ENCODE results near the gene DNAJB14.

DNA sequence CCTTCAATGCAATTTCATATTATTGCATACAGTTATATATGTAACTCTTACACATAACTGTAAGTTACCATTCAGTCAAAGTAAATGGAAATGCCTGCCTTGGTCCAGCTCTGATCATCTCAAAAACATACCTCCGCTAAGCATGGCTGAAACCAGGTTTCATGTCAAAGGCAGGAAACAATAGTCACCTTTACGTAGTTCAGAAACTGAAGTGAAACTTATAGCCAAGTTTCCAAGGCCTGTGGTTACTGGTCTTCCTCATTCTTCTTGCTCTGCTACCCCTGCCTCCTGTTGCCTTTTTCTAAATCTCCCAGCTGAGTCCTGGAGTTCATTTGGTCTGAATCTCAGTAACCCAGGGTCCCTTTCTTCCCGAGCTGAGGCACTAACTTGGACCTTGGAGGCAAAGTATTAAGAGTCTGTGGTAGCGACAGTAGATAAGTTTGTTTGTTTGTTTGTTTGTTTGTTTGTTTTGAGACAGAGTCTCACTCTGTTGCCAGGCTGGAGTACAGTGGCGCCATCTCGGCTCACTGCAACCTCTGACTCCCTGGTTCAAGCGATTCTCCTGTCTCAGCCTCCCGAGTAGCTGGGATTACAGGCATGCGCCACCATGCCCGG, 98.9 kb downstream of the DNAJB14 start:
- TF ChIP-seq, protein P1, sequence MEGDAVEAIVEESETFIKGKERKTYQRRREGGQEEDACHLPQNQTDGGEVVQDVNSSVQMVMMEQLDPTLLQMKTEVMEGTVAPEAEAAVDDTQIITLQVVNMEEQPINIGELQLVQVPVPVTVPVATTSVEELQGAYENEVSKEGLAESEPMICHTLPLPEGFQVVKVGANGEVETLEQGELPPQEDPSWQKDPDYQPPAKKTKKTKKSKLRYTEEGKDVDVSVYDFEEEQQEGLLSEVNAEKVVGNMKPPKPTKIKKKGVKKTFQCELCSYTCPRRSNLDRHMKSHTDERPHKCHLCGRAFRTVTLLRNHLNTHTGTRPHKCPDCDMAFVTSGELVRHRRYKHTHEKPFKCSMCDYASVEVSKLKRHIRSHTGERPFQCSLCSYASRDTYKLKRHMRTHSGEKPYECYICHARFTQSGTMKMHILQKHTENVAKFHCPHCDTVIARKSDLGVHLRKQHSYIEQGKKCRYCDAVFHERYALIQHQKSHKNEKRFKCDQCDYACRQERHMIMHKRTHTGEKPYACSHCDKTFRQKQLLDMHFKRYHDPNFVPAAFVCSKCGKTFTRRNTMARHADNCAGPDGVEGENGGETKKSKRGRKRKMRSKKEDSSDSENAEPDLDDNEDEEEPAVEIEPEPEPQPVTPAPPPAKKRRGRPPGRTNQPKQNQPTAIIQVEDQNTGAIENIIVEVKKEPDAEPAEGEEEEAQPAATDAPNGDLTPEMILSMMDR (IDR thresholded peaks at IDR 0.05; ENCODE audit: insufficient read depth, low read length) = no peak
- TF ChIP-seq, protein P2, sequence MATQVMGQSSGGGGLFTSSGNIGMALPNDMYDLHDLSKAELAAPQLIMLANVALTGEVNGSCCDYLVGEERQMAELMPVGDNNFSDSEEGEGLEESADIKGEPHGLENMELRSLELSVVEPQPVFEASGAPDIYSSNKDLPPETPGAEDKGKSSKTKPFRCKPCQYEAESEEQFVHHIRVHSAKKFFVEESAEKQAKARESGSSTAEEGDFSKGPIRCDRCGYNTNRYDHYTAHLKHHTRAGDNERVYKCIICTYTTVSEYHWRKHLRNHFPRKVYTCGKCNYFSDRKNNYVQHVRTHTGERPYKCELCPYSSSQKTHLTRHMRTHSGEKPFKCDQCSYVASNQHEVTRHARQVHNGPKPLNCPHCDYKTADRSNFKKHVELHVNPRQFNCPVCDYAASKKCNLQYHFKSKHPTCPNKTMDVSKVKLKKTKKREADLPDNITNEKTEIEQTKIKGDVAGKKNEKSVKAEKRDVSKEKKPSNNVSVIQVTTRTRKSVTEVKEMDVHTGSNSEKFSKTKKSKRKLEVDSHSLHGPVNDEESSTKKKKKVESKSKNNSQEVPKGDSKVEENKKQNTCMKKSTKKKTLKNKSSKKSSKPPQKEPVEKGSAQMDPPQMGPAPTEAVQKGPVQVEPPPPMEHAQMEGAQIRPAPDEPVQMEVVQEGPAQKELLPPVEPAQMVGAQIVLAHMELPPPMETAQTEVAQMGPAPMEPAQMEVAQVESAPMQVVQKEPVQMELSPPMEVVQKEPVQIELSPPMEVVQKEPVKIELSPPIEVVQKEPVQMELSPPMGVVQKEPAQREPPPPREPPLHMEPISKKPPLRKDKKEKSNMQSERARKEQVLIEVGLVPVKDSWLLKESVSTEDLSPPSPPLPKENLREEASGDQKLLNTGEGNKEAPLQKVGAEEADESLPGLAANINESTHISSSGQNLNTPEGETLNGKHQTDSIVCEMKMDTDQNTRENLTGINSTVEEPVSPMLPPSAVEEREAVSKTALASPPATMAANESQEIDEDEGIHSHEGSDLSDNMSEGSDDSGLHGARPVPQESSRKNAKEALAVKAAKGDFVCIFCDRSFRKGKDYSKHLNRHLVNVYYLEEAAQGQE (IDR thresholded peaks at IDR 0.05; ENCODE audit: insufficient replicate concordance, low read depth) = no peak
- no peak for TF ChIP-seq POLR2AphosphoS5 (IDR thresholded peaks at IDR 0.05; ENCODE audit: low read depth)
